ENCODE measurements around the gene TFEB. TPM values are rescaled to one million over a fixed set of nuclear protein-coding genes. Genes with fewer than 3 reads are reported as not detected.

TFEB gene
- polyA plus RNA-seq, 12 donors: 3.7 to 27.9 (median 6.0) TPM; not detected in 1

DNA sequence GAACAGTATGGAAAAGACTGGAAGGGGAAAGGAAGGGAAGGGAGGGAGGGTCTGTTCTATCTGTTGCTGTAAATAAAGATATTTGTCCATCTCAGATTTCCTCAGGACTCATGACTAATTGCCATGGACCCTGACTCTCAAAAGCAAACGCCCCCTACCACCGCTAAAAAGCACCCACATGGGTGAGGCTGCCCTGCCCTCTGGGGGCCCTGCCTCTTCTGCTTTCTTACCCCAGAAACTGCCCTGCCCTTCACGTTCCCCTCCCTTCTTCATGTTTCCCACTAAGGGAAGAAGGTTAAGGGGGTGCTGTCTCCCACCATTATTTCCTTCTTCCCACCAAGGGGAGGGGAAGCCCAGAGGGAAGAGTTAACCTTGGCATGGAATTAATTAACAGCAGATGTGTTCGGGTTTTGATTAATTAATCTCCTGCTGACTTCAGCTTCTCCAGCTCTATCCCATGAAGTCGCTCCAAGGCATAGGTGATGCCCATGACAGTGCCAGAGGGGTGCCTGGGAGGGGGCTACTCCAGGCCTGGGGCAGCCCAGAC, 81.2 kb downstream of the TFEB start:
- no peak for DNase-seq

GRCh38 chr6:41653691-41654090, 81.7 kb downstream of the TFEB start:
- no peak for DNase-seq

DNA sequence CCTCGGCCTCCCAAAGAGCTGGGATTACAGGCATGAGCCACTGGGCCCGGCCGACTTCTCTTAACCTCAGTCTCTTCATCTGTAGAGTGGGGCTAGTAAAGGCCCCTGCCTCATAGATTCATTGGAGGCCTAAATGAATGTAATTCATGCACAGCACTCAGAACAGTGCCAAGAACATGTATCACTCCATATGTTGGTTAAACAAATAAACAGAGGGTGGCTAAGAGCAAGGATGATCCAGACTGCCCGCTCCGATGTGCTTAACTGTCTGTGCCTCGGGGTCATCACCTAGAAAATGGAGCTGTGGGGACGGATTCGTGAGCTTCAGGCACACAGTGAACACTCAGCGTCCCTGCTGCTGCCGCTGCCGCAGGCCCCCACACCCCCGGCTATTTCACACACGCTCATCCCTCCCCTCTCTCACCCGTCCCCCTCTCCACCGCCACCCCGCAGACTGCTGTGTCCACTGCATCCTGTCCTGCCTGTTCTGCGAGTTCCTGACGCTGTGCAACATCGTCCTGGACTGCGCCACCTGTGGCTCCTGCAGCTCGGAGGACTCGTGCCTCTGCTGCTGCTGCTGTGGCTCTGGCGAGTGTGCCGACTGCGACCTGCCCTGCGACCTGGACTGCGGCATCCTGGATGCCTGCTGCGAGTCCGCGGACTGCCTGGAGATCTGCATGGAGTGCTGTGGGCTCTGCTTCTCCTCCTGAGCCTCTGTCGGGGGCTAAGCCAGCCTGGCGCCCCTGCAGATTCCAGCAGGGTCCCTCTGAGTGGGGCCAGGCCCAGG, 82.3 kb downstream of the TFEB start:
- DNase-seq: no peak

- no peak for DNase-seq
Observed at GRCh38 chr6:41651962-41652657, 83.3 kb downstream of the TFEB start.

DNA sequence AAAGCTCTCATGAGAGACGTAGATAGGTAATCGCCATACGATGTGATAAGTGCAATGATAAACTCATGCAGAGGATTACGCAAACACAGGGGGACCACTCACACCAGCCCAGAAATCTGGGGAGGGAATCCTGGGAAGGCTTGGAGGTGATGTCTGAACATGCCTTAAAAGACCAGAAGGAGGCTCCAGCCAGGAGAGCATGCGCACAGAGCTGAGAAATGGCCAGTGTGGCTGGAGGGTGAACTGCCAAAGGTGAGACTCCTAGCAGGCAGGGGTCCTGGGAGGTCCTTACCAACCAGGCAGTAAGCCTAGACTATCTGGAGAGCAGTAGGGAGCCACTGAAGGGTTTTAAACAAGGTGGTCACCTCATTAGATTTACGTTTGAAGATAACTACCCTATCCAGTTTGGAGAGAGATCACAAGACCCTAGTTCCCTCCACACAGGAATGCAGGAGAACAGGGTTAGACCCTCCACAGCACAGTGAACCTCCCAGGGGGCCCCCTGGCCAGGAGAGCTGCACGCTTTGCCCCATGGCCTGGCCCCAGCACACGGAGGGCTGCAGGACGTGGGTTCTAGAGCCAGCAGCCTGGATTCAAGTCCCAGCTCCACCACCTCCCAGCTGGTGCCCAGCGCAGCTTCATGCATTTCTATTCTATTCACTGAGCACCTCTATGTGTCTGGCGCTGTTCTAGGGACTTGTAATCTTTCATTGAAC, 84.0 kb downstream of the TFEB start:
- DNase-seq: no peak

DNA sequence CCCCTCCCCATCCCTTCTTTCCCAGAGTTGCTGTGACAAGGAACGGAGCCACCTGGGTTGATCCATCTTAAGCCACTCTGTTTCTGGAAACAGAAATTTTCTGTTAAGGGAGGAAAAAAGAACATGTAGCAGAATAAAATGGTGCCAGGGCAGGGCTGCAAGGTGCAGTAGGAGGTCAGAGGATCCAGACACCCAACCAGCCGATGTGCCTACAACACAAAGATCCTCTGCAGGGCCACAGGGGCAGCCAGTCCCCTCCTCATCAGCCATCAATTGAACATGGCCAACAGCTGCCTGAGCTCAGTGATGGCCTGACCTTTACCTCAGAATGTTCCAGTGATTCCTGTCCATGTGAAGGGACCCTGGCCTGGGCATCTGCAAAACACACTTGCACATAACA, 85.3 kb downstream of the TFEB start:
- no peak for DNase-seq

DNA sequence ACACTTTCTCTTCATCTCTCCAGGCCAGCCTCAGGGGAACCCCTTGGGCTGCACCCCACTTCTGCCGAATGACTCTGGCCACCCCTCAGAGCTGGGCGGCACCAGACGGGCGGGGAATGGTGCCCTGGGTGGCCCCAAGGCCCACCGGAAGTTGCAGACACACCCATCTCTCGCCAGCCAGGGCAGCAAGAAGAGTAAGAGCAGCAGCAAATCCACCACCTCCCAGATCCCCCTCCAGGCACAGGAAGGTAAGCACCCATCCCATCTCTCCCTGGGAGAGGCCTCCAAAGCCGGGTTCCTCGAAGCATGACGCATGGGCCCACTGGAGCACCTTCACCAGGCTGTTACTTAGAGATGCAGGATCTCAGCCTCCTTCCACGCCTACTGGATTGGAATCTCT, 85.8 kb downstream of the TFEB start:
- DNase-seq: no peak

DNA sequence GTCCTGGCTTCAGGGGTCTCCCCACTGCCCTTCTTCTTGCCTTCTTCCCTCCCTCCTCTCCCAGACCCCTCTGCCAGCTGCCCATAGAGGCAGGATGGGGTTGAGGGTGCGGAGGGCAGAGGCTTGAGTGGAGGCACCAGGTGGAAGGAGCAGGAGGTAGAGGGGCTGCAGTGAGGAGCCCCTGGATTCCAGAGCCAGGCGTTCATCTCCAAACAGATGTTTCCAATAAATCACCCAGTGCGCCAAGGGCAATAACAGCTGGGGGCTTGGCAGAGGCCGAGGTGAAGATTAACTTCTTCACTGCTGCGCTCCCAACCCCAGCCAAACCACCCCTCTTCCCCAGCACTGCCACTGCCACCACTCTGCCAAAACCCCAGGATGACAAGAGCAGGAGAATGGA, 86.5 kb downstream of the TFEB start:
- DNase-seq: no peak

GRCh38 chr6:41648070-41648585, 87.3 kb downstream of the TFEB start:
- DNase-seq: no peak

DNA sequence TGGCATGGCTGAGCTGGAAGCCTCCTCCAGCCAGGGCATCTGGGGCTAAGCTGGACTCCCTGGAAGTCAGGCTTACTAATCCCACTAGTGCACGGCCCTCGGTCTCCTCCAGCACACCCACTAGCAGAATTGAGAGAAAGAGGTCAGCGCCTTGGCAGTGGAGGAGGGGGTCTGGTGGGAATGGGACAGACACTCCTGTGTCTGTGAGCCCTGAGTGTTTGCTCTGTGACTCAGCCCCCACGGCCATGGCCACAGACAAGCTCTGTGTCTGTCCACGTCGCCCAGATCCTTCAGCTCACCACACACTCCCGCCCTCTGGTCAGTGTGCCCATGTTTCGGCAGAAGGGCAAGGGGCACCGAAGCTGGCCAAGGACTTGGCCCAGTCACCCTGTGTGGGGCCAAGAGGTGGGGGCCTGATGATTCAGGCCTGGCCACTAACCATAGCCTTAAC, 88.3 kb downstream of the TFEB start:
- no peak for DNase-seq

DNA sequence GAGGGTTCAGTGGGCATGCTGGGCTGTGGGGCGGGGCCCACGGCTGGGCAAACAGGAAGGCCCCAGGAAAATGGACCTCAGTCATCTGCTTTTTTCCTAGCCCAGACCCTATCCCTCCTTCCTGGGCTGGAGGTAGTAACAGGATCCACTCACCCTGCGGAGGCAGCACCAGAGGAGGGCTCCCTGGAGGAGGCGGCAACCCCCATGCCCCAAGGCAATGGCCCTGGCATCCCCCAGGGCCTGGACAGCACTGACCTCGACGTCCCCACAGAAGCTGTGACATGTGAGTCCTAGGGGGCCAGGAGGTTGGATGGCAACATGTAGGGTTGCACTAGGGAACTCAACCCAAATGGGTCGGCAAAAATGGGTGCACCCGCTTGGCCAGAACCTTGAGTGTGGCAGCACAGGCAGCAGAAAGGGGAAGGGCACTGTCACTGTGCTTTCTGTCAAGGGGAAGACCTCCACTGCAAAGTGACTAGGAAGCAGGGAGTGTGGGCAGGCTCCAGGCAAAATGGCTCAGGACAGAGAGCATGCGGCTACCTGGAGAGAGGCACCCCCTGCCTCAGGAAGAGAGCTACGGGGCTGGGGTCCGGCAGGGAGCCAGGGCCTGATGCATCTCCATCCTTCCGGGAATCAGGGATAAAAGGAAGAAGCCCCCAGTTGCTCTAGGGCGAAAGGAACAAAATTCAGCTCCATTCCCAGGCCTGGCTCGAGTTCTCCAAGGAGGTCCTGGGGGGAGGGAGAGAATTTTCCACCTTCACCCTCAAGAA, 89.2 kb downstream of the TFEB start:
- no peak for DNase-seq

DNA sequence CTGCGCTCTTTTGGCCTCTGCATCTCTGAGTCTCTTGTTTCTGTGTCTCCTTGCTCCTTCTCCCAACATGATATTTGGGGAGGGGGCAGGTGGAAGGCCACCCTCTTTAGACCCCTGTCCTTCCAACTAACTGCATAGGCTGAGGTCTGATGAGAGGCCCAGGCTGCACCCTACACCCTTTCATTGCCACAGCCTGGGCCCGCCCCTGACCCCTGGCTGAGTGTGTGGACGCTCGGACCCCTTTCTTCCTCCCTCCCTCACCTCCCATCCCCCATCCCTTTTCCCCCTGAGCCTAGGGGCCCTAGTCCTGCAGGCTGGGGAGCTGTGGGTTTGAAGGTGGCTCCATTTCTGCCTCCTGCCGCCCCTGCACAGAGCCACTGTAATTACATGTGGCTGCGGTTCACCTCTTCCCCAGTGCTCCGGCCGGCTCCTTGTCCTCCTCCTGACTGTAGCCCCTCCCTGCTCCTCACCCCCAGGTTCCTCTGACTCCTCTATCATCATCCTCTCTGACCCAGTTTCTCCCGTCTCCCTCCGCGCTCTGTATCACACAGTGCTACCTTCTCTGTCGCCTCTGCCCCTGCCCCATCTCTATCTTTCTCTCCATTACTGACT, 90.3 kb downstream of the TFEB start:
- DNase-seq: no peak

DNA sequence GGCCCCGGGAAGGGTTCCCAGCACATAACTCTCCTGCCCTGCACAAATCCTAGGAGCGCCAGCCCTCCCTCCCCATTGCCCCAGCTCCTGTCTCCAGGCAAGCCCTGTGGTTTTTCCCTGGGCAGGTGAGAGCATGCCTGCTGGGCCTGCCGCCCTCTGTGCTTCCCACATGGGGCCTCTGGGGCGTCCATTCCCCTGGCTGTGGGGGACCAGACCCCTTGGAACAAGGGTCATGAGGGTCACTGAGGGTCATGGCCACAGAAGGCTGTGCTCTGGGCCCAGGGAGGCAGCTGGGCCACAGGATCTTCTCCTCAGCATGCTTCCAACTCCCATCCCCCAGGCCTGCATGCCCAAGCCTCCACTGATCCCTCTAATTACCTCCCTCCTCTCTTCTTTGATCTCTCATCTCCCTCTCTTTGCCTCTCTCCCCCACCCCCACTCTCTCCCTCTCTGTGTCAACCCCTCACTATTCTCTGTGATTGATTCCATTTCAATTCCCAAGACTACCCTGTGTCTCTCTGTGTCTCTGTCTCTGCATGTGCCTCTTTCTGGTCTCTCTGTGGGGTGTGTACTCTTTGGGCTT, 91.0 kb downstream of the TFEB start:
- DNase-seq: no peak

GRCh38 chr6:41643899-41644269, 91.5 kb downstream of the TFEB start:
- DNase-seq: no peak

- no peak for DNase-seq
Observed at GRCh38 chr6:41642960-41643898, 92.2 kb downstream of the TFEB start.

GRCh38 chr6:41642090-41642959, 93.1 kb downstream of the TFEB start:
- DNase-seq: no peak

- no peak for DNase-seq
Observed at GRCh38 chr6:41641352-41641925, 94.0 kb downstream of the TFEB start.

GRCh38 chr6:41640426-41640825, 95.0 kb downstream of the TFEB start:
- DNase-seq: no peak
